Measurements from ENCODE around the gene G6PC3.
A peak's percentile ranks its signal among the peaks of the same experiment; 100 is the strongest.
"Not testable (repeated sequence)": the region's sequence is repeated elsewhere in the genome, so short reads cannot be mapped to it uniquely, and the experiment has no call there.

The G6PC3 gene

GRCh38 chr17:44106801-44107200, 36.3 kb downstream of the G6PC3 start:
- DNase-seq (ENCODE audit: low spot score) = no peak

DNA sequence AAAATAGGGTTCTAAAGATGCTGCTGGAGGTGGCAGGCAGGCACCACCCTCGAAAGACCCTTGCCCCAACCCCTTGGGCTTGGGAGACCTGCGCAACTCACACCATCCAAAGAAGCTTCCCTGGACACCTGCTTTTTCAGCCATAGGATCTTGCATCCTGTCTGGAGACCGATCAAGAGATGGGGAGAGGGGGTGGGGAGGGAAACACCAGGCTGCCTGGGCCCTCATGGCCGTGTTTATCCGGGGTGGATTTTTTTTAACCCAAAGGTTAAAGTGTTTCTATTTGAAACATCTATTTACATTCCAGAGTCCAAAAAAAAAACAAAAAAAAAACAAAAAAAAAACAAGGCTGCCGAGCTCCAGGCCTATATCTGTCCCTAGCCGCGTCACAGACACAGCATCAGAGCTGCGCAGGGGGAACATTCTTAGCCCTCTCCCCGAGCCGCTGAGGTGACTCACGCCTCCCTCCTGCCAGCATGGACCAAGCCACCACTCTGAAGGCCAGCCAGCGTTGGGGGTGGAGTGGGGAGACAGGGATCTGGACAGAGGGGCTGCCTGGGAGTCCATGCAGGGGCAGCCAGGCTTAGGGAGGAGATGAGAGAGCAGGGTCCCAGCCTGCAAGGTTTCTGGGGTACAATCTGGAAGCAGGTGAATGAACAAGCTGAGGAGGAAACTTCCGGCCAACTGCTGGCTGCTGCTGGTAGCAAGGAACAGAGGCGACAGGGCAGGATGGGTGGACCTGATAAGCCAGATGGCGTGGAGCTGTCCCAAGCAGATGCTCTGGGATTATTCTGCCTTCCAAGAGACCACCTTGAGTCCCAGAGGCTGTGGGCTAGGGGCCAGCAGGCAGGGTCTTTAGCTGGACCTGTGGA, 38.1 kb downstream of the G6PC3 start:
- DNase-seq (ENCODE audit: low spot score) = no peak

DNA sequence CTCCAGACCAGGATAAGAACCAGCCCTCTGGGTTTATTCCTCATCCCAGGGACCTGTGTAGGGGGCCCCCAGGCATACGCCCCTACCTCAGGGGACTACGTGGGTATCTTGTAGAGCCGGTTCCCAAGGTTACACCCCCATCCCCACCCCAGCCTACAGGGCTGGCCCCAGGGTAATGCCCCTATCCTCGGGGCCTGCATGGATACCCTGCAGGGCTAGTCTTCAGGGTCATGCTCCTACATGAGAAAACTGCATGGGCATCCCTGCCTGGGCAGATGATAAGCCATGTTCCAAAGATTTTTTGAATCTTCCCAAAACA, 38.7 kb downstream of the G6PC3 start:
- DNase-seq (ENCODE audit: low spot score) = no peak

DNA sequence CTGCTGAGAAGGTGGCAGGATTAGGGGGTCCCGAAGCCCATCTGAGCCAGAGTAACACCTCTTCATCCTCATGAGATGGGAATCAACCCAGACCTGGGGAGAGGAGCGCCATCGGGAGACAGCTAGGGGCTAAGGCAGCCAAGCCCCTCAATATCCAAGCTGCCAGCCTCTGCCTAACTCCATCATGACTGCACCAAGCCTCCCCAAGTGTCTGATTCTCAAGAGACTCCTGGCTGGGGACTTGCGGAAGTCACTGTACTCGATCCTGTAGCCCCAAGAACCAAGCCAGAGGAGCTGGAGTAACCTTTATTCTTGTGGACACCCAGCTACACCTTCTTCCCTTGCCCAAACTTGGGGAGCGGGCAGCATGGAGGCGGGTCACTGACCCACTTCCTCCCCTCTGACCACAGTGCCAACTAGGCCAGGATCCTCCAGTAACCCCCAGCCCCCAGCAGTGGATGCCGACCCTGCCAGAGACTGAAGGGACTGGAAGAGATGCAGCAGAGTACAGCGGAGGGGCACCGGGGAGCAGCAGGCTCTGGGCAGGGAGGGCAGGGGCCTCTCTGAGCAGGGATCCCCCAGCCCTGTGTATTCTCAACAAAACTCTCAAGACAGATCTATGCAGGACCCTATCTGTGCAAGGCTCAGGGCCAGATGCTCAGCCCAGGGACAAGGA, 39.6 kb downstream of the G6PC3 start:
- no peak for DNase-seq (ENCODE audit: low spot score)

GRCh38 chr17:44110823-44111633, 40.5 kb downstream of the G6PC3 start:
- peak; percentile 95 for DNase-seq (ENCODE audit: low spot score)

- no peak for DNase-seq (ENCODE audit: low spot score)
Measured at GRCh38 chr17:44111777-44112176, 41.2 kb downstream of the G6PC3 start.

GRCh38 chr17:44112284-44113280, 42.0 kb downstream of the G6PC3 start:
- DNase-seq (ENCODE audit: low spot score) = no peak

DNA sequence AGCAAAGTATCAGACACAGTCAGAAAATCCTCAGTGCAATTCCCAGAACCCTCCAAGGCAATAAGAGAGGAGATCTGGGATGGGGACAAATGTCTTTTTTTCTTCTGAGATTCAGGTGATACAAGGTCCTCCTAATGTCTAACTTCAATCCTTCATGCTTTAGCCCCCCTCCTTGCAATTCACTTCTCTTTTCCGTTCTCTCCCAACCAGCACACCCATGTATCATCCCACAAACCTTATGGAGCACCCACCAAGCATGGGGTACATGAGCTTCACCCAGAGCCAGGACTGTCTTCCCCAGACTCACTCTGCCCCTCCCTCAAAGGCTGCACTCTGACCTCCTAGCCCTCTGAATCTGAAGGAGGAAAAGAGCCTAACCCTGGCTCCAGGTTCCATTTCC, 42.8 kb downstream of the G6PC3 start:
- DNase-seq (ENCODE audit: low spot score) = no peak

GRCh38 chr17:44113868-44114840, 43.6 kb downstream of the G6PC3 start:
- DNase-seq (ENCODE audit: low spot score) = no peak

DNA sequence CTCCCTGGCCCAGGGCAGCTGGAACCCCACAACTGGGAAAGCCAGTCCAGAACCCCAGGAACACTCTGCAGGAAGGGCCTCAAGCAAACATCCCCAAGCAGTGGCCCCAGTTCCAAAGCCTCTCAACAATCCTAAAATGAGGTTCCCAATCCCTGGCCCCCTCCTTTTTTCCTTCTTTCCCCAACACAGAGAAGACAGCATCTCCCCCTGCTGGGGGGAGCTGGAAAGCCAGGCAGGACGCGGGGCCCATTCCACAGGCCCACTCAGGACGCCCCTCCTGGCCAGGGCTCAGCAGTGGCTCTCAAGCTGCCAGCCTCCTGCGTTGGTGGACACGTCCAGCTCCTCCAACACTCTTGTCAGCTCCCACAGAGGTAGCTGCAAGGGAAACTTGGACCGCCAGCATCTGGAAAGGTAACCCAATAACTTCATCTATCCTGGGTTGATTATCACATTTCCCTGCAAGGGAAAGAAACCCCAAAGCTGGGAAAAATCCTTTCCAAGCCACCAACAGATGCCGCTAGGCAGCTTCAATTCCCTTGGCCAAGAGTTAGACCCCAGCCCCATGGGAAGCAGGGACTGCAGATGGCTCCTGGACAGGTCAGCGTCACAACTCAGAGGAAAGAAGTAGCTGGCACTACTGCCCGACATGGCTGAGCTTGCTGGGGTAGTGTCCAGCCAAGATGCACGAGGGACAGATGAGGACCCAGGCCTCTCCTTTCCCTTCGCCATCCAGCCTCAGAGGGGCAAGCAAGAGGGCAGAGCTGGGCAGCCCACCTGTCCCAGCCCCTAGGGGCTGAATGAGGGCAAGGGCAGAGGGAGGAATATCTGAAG, 45.3 kb downstream of the G6PC3 start:
- DNase-seq (ENCODE audit: low spot score) = no peak

- DNase-seq (ENCODE audit: low spot score) = no peak
Measured at GRCh38 chr17:44117351-44117750, 46.8 kb downstream of the G6PC3 start.

GRCh38 chr17:44118427-44119050, 48.0 kb downstream of the G6PC3 start:
- no peak for DNase-seq (ENCODE audit: low spot score)

- DNase-seq (ENCODE audit: low spot score) = no peak
Measured at GRCh38 chr17:44119062-44119461, 48.5 kb downstream of the G6PC3 start.

GRCh38 chr17:44119798-44120197, 49.3 kb downstream of the G6PC3 start:
- no peak for DNase-seq (ENCODE audit: low spot score)

DNA sequence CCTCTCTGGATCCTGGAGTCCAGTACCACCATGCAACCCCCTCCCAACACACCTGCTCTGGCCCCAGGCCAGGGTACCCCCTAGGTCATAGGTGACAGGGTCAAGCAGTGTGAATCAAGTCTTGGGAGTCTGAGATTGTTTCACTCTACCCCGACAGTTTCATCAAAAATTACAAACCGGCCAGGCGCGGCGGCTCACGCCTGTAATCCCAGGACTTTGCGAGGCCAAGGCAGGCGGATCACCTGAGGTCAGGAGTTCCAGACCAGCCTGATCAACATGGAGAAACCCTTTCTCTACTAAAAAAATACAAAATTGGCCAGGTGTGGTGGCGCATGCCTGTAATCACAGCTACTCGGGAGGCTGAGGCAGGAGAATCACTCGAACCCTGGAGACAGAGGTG, 49.7 kb downstream of the G6PC3 start:
- DNase-seq (ENCODE audit: low spot score) = not testable (repeated sequence)

DNA sequence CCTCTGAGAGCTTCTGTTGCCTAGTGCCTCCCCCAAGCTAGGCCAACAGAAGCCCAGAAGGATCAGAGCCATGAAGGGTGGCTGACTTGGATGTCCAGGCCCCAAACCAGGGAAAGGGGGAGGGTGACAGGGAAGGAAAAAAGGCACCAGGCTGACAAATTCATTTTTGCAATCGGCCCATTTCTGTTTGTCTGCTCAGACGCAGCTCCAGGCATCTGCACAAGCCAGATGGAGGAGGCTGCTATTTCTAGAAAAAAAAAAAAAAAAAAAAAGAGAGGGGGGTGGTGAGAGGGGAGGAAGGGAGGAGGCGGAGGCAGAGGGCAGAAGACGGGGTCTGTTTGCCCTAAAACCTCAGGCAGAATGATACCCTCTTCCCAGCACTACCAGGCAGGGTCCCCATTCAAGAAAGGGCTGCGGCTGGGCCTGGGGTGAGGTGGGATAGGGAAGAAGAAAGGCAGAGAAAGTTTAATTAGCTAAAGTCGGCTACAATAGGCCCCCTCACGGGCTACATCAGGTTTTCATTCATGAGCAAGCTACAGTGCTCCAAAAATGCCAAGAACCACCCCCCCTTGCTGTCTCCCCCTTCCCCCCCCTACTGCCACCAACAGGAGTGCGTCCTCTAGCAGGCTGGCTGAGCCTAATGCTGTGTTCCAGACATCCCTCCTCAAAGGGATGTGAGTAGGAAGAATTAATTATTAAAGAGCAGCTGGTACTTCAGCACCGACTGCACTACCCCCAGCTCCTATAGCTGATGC, 50.5 kb downstream of the G6PC3 start:
- DNase-seq (ENCODE audit: low spot score) = no peak

DNA sequence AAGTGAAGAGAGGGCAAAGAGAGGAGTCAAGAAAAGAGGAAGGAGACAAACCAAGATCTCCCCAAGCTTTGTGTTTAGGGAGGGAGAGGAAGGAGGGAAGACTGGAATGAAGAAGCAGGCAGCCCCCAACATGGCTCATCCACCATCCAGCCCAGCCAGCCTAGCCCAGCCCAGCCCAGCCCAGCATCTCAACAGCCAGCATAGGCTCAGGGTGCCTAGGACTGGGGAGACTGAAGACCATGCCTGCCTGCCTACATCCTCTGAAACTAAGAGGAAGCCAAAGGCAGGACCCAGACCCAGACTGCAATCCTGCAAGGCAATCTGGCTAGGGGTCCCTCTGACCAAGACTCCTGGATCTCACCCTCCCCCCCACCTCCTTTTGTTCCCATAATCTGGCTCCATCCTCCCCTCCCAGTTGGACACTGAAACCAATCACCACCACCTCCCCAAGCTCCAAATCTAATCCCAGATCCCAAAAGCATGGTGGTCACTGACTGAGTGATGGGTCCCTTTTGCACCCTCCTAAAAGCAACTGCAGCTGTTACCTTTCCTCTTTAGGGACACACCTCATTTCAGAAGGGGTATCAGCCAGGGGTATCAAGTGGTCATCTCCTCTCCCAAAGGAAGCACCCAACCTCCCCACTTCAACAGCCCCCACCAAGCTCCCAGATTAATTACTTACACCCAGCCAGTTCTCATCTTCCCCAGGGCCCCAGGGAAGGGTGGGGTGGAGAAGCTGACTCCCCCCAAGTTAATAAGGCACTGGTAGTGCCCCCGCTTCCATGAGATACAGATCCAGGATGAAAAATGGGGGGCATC, 51.7 kb downstream of the G6PC3 start:
- DNase-seq (ENCODE audit: low spot score) = no peak
